Amniotic epithelial cell (primary cell): ENCODE measurements around the gene IGF2R.
"Not testable (repeated sequence)": the region's sequence is repeated elsewhere in the genome, so short reads cannot be mapped to it uniquely, and the experiment has no call there.

Experiments used
- DNase-seq: peaks from one replicate; pipeline ENCODE4 v3.0.0-alpha.2; 2010; ENCODE audit warnings: low read depth

The IGF2R gene

DNA sequence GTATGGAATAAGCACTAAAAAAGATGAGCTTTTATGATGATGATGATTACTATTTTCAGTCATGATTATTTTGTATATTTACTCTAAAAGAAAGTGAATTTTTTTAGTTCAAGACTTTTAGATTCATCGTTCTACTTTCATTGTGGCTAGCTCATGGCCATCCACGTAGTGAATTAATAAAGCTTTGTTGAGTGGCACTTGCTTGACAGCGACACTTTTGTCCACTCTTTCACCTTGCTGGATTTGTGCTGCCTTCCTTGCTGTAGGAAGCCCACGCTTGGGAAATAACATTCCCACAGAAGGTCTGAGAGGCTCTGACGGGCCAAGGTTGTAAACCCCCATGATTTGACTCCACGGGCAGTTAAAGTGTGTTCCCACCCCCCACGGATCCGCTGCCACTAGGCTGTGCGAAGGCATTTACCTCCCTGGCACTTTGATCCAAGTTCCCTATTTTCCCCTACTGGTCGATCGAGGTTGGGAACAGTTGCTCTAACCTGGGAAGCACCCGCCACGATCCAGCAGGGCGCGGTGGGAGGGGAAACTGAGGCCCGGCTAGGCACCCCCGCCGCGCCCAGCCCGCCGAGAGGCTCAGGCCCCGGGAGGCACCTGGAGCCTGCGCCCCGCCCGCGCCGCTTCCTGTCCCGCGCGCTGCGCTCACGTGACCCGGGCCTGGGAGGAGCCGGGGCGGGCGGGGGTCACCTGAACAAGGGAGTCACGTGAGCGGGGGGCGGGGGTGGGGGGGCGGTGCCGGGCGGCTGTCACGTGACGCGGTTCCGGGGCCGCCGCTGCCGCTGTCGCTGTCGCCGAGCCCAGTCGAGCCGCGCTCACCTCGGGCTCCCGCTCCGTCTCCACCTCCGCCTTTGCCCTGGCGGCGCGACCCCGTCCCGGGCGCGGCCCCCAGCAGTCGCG is at the start of gene IGF2R:
TSS of gene IGF2R (plus strand) at position 788 of the 909 bp plus-strand sequence. CDS start 165 bp downstream, outside the sequence.
- DNase-seq, result peak; percentile 72

DNA sequence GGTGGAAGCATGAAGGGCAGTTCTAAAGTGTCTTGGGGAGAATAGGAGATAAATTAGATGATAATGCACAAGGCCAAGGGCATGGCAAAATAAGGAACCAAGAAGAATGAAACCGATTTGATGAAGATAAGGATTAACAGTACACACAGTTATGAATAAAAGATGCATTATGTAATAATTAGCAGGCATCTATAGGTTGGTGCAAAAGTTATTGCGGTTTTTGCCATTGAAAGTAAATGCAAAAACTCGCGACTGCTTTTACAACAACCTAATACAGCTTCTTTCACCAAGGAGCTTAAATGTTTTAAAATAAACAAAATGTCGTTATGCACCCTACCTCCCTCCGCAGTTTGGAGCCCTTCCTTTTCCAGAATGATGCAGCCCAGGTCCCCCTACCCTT is 49.1 kb upstream of the IGF2R start:
- DNase-seq, result no peak

DNA sequence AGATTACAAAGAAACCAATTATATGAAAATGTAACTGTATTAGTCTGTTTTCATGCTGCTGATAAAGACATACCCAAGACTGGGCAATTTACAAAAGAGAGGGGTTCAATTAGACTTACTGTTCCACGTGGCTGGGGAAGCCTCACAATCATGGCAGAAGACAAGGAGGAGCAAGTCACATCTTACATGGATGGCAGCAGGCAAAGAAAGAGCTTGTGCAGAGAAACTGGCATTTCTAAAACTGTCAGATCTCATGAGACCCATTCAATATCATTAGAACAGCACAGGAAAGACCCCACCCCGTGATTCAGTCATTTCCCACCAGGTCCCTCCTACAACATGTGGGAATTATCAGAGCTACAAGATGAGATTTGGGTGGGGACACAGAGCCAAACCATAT is 44.7 kb upstream of the IGF2R start:
- not testable (repeated sequence) for DNase-seq

DNA sequence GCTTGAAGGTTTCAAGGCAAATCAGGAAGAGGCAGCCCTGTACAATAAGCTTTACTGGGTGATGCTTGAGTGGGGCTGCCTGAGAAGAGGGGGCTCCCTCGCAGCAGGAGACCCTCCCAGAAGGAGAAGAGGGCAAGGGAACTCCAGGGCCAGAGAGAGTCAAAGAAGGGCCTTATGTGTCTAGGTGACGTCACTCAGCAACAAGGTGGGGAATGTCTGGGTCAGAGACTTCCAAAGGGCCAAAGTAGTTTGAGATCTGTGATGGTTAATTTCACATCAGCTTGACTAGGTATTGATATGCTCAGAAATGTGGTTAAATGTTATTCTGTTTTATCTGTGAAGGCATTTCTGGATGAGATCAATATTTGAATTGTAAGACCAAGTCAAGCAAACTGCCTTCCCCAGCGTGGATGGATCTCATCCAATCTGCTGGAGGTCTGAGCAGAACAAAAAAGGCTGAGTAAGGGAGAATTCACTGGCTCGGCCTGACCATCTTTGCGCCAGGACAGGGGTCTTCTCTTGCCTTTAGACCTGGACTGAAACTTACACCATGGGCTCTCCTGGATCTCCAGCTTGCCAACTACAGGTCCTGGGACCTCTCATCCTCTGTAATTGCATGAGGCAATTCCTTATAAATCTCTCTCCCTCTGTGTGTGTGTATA is 42.2 kb upstream of the IGF2R start:
- no peak for DNase-seq

- no peak for DNase-seq
Measured at GRCh38 chr6:159929819-159930218, 39.1 kb upstream of the IGF2R start.

- DNase-seq, result no peak
Measured at GRCh38 chr6:159931112-159931511, 37.8 kb upstream of the IGF2R start.

GRCh38 chr6:159931846-159932245 is 37.0 kb upstream of the IGF2R start:
- DNase-seq, result no peak

DNA sequence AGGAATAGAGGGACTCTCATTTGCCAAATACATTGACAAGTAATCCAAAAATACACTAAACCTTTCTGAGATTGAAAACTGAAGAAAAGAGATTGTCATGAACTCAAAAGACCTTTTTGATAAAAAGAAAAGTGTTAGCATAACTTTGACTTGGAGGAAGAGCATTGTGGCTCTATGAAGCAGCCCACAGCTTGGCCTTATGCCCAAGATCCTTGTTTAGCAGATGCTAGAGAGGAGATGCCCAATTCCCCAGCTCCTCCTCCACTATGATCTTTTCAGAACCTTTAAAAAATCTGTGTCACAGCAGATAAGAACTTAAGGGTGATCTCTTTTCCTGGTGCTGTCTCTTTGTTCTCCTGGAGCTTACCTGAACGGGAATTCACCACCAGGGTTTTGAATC is 35.8 kb upstream of the IGF2R start:
- no peak for DNase-seq

GRCh38 chr6:159934181-159934580 is 34.7 kb upstream of the IGF2R start:
- DNase-seq, result no peak

GRCh38 chr6:159935065-159935464 is 33.8 kb upstream of the IGF2R start:
- DNase-seq, result peak; percentile 47

DNA sequence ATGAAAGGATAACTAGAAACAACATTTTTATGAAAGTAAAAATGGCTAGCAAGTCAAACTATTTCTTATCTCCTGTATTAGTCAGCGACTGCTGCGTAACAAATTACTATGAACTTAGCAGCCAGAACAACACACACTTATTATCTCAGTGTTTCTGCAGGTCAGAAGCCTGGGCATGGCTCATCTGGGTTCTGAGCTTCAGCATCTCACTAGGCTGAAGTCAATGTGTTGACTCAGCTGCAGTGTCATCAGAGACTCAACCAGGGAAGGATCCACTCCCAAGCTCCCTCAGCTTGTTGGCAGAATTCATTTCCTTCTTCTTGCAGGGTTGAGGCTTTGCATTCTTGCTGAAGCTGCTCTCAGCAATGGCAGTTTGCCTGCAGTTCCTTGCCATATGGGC is 33.2 kb upstream of the IGF2R start:
- peak; percentile 60 for DNase-seq

DNA sequence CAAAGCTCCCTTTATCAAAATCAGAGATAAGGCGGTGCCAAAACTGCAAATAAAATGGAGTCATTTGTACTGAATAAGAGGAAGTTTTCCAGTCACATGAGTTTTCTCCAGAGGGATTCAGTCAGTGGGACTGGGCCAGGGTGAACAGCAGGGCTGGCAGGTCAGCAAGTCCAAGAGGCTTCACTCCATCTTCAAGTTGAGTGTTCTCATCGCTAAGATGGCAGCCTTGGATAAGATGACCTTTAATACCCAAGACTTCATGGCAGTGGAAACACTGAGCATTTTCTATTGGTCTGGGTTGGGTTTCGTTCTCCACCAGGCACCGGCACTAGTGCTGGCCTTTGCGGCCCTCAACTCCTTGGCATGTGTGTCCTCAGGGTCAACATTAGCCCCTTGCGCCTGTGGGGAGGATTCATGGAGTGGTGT is 29.3 kb upstream of the IGF2R start:
- DNase-seq, result peak; percentile 52

DNA sequence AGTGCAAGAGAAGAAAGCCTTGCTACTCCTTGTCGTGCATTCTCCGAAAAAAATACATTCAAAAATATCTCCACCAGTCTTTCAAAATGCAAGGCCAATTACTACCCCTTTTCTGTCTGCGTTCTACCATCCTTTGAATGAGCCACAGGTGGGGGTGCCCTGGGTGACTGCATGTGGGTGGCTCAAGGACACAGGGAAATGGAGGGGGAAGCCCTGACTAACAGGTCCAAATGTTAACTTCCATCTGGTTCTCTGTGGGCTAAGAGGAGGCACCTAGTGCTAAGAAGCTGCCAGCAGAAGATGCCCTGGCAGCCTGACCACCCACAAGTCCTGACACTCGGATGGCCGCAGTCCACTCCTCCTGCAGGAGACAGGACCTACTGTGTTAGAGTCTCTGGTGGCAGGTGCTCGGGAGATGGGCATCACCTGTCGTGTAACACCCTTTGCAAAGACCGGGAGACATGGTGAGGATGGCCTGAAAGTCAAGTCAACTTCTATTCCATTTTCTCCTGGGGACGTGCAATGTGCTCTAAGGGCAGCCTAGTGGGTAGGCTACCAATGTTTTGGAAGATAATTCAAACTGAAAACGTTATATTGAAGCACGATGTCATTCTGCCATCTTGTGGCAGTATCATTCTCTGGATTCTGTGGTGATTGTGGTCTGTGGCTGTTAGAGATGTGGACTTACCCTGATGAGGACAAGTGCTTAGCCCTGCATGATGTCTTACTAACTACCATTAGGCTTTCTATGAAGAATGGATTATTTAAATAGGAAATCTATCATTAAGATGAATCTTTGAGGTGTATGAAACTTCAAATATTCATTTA is 27.4 kb upstream of the IGF2R start:
- peak; percentile 57 for DNase-seq

- DNase-seq, result peak; percentile 49
Measured at GRCh38 chr6:159943101-159943632, 25.7 kb upstream of the IGF2R start.

GRCh38 chr6:159943968-159944598 is 24.8 kb upstream of the IGF2R start:
- no peak for DNase-seq

- DNase-seq, result no peak
Measured at GRCh38 chr6:159945801-159946392, 23.0 kb upstream of the IGF2R start.

DNA sequence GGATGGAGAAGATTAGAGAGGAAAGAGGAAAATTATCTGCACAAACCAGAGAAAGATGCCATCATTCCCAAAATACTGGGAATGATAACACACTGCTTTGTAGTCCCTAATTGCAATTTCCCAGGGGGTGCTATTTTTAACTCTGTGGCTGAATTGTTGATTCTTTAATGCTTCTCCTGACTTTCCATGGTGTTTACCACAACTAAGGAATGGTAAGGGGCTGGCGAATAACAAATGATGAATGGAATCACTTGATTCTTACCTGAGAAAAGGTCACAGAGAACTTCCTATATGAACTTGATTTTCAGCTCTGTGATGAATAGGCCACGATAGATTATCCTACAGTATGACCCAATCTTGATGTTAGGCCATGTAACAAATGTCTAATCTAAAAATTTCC is 22.0 kb upstream of the IGF2R start:
- DNase-seq, result no peak

- no peak for DNase-seq
Measured at GRCh38 chr6:159948199-159948598, 20.7 kb upstream of the IGF2R start.

DNA sequence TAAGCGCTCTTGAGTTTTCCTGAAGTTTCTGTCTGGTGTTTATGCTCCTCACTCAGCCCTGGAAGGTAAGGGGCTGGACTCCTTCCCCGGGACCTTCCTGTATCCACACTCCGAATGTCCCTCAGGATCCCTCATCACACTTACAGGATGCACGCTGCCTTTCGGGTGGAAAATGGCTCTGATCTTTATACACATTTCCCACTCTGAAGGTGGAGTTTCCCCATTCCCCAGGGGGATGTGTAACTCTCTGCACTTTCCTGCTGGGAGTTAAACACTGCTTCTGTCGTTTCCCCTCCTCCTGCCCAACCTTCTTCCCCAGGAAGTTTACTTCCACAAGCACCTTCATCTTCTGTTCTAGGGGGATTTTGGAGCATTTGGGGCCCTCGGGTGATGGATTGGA is 17.1 kb upstream of the IGF2R start:
- no peak for DNase-seq

DNA sequence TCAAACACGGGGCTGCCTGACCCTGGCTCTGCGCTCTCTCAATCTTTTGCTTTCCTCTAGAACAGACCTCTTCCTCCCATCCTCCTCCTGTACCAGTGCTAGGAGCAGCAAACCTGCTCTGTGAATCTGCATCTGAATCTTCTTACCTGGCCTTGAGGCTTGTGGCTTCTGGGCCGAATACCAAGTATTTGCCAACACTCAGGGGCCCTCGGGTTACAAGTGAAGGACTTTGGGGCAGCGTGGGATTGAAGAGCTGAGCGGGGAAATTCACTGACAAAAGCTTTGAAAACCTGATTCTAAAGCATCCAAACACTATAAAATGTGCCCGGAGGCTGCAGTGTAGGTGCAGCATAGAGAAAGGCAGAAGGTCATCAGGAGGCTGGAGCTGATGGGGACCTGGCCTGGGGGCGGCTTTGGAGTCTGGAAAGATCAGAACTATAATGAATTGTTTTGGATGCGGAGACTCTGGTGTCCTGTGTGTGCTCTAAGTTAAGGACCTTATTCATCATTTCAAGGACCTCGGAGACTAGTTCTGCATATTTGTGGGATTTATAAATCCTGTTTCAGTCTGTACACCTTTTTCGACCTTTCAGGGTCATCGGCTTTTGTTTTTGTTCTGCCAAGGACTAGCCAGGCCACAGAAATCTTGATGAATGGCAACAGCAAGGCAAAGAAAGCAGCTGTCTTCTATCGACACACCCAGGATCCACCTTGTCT is 16.4 kb upstream of the IGF2R start:
- no peak for DNase-seq
